GM21528 (cell line): Measurements from ENCODE around the gene MDP1.
"Not testable (repeated sequence)": the region's sequence is repeated elsewhere in the genome, so short reads cannot be mapped to it uniquely, and the experiment has no call there.

Experiments used
- ATAC-seq: cut with Tn5 transposase; IDR thresholded peaks from one replicate; pipeline ENCODE4 v1.9.1; 2021; ENCODE audit warnings: mild to moderate bottlenecking, moderate library complexity; ENCODE audit not compliant: unreplicated experiment, low FRiP score

MDP1 gene

GRCh38 chr14:24232645-24233537, 17.0 kb upstream of the MDP1 start, which contains the start of gene GMPR2:
GMPR2 (plus strand) TSS chr14:24232929; CDS start chr14:24233254, 325 bp downstream.
- ATAC-seq = peak; percentile 54

GRCh38 chr14:24232121-24232644, 16.3 kb upstream of the MDP1 start, which contains the start of gene NEDD8:
NEDD8 (minus strand) TSS chr14:24232367; CDS start chr14:24232267, 100 bp downstream.
- peak; percentile 68 for ATAC-seq

- ATAC-seq = peak; percentile 5
Observed at GRCh38 chr14:24231263-24232120, 15.6 kb upstream of the MDP1 start.

GRCh38 chr14:24228902-24229301, 13.0 kb upstream of the MDP1 start:
- no peak for ATAC-seq

GRCh38 chr14:24226473-24226872, 10.6 kb upstream of the MDP1 start:
- ATAC-seq = no peak

- no peak for ATAC-seq
Observed at GRCh38 chr14:24224618-24225071, 8.8 kb upstream of the MDP1 start.

- not testable (repeated sequence) for ATAC-seq
Observed at GRCh38 chr14:24222987-24223386, 7.1 kb upstream of the MDP1 start.

GRCh38 chr14:24219521-24219920, 3.7 kb upstream of the MDP1 start:
- no peak for ATAC-seq

- no peak for ATAC-seq
Observed at GRCh38 chr14:24219080-24219479, 3.2 kb upstream of the MDP1 start.

GRCh38 chr14:24216876-24217275, 1.0 kb upstream of the MDP1 start:
- not testable (repeated sequence) for ATAC-seq

GRCh38 chr14:24216345-24216699, 456 bp upstream of the MDP1 start:
- no peak for ATAC-seq

GRCh38 chr14:24213866-24214662, 1.8 kb downstream of the MDP1 start:
- ATAC-seq = no peak

GRCh38 chr14:24212924-24213865, 2.7 kb downstream of the MDP1 start, which contains the start of gene CHMP4A:
CHMP4A (minus strand) TSS chr14:24213488; CDS start chr14:24213439, 49 bp downstream.
- peak; percentile 78 for ATAC-seq

GRCh38 chr14:24211311-24211710, 4.6 kb downstream of the MDP1 start:
- ATAC-seq = no peak

- ATAC-seq = no peak
Observed at GRCh38 chr14:24207625-24208024, 8.2 kb downstream of the MDP1 start.

GRCh38 chr14:24207104-24207551, 8.7 kb downstream of the MDP1 start:
- ATAC-seq = no peak

- ATAC-seq = no peak
Observed at GRCh38 chr14:24206260-24207103, 9.4 kb downstream of the MDP1 start.
